Retinal pigment epithelial cell (primary cell): Measurements from ENCODE around the gene LPAR5.

Experiments
- DNase-seq: peaks from one replicate; pipeline ENCODE4 v3.0.0-alpha.2; 2010; ENCODE audit warnings: low read depth
- H3K4me3 ChIP-seq: 2 replicates; pipeline ENCODE4 v1.5.1; 2011; ENCODE audit warnings: mild to moderate bottlenecking, low read length, control low read depth, moderate library complexity
- TF ChIP-seq, protein P1 (sequence below): conservative IDR thresholded peaks from 2 replicates; pipeline ENCODE4 v1.5.1; 2011; ENCODE audit warnings: low read depth, low read length, control low read depth, inconsistent platforms

LPAR5 gene

DNA sequence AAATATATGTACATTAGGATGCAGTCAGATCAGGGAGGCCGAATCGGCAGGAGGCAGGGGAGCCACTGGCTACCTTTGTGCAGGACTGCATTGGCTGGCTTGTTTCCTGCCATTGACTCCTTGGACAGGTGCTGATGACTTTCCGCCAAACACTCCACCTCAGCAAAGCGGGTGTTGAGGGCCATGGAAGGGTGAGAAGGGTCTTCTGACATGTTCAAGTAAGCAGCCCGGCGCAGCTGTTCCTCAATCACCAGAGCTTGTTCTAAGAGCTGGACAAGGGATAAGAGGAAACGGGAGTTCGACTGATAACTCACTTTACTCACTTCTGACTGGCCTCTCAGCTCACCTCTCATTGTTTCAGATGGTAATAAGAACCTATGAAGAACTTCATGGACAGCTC, 62.8 kb downstream of the LPAR5 start:
- TF ChIP-seq, protein P1, sequence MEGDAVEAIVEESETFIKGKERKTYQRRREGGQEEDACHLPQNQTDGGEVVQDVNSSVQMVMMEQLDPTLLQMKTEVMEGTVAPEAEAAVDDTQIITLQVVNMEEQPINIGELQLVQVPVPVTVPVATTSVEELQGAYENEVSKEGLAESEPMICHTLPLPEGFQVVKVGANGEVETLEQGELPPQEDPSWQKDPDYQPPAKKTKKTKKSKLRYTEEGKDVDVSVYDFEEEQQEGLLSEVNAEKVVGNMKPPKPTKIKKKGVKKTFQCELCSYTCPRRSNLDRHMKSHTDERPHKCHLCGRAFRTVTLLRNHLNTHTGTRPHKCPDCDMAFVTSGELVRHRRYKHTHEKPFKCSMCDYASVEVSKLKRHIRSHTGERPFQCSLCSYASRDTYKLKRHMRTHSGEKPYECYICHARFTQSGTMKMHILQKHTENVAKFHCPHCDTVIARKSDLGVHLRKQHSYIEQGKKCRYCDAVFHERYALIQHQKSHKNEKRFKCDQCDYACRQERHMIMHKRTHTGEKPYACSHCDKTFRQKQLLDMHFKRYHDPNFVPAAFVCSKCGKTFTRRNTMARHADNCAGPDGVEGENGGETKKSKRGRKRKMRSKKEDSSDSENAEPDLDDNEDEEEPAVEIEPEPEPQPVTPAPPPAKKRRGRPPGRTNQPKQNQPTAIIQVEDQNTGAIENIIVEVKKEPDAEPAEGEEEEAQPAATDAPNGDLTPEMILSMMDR: no peak
- no peak for DNase-seq
- no peak overlapping the region for H3K4me3 ChIP-seq

DNA sequence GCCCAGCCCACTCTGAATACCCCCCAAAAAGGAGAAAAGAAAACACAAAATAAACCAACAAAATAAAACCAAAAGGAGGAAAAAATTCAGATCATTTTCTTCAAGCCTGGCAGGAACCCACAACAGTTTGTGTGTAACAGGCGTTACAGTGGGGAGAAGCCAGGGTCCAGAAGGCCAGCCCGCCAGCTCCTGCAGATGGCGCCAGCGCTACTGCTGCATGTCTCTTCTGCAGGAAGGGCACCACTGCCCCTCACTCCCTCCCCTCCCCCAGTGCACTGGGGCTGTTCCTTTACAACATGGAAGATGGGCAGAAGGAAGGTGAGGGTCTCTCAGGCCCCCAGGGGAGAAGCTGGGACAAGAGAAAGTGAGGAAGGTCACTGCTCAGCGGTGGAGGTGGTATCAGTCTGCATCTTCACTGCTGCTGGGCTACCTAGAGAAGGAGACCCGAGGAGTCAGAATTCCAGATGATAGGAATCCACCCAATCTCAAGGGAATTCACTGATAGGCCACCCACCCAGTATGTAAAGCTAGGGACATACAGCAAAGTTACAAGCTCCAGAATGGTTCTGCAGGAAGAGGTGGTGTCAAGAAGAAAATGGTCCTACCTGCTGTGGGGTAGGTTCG, 65.4 kb downstream of the LPAR5 start:
- H3K4me3 ChIP-seq: no peak overlapping the region
- TF ChIP-seq, protein P1: peak; percentile 63
- DNase-seq: no peak

DNA sequence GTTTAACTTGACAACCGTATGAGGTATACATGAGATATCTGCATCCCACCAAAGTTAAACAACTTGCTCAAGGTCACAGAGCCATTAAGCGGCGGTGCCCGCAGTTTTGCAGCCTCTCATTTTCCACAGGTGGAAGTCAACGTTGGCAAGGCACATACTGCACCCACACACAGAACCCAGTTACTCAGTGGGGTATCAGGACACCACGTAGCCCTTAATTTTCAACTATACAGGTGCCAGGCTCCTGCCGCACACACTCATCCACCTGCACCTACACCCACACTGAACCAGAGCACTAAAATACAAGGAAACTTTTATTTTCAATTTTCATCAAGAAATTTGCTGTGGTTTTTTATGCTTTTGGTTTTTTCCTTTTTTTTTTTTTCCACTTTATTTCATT, 66.0 kb downstream of the LPAR5 start:
- H3K4me3 ChIP-seq: no peak overlapping the region
- TF ChIP-seq, protein P1: no peak
- DNase-seq: no peak

DNA sequence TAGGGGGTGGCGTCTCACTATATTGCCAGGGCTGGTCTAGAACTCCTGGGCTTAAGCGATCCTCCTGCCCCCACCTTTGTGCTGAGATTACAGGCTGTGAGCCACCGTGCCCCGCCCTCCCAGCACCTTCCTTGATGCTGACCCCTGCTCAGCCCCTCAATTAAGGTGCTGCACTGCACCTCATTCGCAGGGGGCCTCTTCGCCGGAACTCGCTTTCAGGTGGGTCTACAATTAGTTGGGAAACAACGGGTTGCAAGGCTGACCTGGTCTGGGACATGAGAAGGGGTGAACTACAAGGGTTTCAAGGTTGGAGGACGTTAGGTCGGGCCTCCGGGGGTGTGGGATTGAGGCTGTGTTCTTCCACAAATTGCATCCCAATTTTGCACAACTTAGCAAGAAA, 66.4 kb downstream of the LPAR5 start:
- no peak overlapping the region for H3K4me3 ChIP-seq
- TF ChIP-seq, protein P1: no peak
- DNase-seq: no peak
